Testis (tissue), 2 donors: ENCODE data around the gene YJEFN3.

Source experiments
- POLR2A ChIP-seq: fragments of 450-650 bp; IDR thresholded peaks from one replicate; pipeline ENCODE4 v1.6.1; 2017; ENCODE audit warnings: antibody characterized with exemption, mild to moderate bottlenecking, moderate library complexity
- TF ChIP-seq, protein P1 (sequence below), 3 experiments: fragments of 450-650 bp in 2 of 3; fragments of 200-600 bp in 1 of 3; sonication (generic) in 1 of 3; IDR thresholded peaks; one replicate each; pipeline ENCODE4 v1.5.1; 2016 to 2019; ENCODE audit warnings: antibody characterized with exemption in 3 of 3, mild to moderate bottlenecking in 2 of 3, moderate library complexity in 1 of 3

DNA sequence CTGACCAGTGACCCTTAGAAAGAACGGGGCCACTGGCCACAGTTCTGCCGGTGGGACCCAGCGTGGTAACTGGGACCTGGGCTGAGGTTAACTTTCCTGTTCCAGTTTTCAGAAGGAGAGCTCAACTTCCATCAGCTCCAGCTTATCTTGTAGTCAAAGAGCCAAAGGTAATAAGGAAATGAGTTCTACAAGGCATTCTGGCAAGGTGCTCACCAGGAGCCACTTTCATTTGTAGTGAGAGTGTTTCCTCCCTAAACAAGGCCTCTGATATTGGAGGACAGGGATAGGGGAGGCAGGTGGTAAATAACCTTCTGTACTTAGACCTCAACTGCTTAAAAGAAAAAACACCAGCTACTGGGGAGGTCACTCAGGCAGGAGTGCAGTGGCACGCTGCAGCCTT is 51.7 kb downstream of the YJEFN3 start:
- no peak for TF ChIP-seq POLR2A
- TF ChIP-seq, protein P1, sequence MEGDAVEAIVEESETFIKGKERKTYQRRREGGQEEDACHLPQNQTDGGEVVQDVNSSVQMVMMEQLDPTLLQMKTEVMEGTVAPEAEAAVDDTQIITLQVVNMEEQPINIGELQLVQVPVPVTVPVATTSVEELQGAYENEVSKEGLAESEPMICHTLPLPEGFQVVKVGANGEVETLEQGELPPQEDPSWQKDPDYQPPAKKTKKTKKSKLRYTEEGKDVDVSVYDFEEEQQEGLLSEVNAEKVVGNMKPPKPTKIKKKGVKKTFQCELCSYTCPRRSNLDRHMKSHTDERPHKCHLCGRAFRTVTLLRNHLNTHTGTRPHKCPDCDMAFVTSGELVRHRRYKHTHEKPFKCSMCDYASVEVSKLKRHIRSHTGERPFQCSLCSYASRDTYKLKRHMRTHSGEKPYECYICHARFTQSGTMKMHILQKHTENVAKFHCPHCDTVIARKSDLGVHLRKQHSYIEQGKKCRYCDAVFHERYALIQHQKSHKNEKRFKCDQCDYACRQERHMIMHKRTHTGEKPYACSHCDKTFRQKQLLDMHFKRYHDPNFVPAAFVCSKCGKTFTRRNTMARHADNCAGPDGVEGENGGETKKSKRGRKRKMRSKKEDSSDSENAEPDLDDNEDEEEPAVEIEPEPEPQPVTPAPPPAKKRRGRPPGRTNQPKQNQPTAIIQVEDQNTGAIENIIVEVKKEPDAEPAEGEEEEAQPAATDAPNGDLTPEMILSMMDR (IDR thresholded peaks at IDR 0.05), result no peak
